HG03457 (cell line): ENCODE measurements around the gene MTERF1.
"Not testable (repeated sequence)": the region's sequence is repeated elsewhere in the genome, so short reads cannot be mapped to it uniquely, and the experiment has no call there.

Experiments used
- ATAC-seq: cut with Tn5 transposase; IDR thresholded peaks from one replicate; pipeline ENCODE4 v1.9.1; 2021; ENCODE audit warnings: moderate number of reproducible peaks; ENCODE audit not compliant: unreplicated experiment

Gene MTERF1

GRCh38 chr7:91887336-91888213 is 7.1 kb upstream of the MTERF1 start:
- not testable (repeated sequence) for ATAC-seq

DNA sequence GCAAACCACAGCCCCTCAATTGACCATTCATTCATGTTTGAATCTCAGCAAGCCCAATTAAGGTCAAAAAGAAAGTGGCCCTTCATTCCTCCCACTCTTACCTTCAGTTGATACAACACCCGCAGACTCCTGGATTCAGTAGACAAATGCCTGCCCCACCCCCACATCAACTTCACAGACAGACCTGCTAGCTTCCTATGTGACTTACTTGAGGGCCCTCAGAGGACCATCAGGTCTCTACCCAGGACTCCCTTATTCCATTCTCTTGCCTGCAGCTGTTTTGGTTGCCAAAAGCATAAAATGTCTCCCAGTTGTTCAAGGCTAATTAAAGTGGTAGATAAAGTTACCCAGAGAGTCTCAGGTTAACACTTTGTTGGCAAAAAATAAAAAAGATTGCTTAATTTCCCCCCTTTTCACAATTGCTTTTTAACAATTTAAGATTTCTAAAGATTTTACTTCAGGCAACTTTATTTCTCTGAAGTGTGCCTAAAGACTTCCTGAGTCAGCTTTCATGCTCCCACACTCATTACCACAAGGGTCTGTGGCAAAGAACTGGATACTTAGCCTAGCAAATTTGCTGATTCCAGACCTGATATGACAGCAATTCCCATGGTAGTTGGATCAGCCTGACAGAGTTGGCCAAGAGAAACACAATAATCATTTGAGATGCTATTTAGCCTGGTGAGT is 3.3 kb upstream of the MTERF1 start:
- no peak for ATAC-seq

DNA sequence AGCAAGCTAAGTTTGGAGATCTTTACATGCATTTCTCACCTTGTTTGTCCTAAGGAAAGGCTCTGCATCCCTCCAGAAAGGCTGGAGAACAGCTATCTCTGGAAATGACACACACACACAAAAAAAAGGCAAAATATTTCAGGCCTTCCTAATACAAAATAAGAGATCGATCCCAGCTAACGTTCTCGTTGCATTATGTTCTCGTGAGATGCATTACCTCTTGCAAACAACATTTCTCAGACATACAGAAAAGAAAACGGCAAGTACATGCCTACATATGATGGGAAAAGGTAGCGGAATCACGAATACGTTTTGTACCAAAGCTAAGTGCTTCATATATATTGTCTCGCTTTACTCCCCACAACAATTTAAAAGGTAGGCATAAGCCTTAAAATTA is 488 bp downstream of the MTERF1 start:
- no peak for ATAC-seq

DNA sequence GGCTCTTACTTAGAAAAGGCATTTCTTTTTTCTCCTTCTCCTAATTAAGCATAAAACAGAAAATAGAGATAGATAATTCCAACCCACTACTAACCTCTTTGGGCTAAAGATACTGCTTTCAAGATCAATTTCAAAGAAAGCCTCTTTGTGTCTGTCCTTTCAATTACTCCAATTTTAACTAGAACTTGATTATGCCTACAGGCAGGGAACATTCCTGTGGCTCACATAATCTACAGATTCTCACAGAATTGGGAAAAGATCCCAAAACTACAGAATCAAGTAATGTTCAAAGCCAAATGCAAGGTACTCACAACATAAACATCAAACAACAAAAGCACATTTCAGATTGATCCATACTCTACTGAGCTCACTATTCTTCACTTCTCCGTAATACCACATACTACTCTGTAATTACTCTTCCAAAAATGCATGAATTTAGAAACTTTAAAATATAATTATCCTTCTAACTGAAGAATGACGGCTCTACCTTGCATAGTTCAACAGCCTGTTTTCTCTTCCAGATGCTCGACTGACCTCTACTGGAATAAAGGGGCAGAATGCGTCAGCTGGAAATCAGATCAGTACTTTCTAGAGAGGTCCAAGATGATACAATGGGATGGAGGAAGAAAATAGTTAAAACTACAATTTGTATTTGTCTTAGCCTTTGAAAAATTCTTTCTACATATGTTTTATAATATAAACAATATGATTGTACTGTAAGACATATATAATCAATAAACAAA is 3.9 kb downstream of the MTERF1 start:
- no peak for ATAC-seq

DNA sequence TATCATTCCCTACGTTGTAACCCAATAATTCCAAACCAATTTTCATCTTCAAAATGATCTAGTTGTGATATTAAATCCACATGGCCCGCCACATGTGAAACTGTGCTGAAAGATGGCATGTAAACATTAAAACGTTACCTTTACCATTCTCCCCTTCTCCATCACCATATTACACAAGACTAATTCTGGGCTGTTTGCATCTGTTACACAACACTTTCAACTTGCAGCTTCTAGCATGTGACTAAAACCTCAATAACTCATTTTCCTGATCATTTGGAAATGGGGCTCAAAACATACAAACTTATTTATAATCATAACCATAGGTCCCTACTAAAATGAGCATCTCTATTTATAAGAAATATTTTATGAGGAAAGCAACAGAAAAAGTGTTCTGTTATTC is 4.7 kb downstream of the MTERF1 start:
- ATAC-seq = no peak

GRCh38 chr7:91872928-91873327 is 7.6 kb downstream of the MTERF1 start:
- no peak for ATAC-seq

GRCh38 chr7:91872069-91872468 is 8.4 kb downstream of the MTERF1 start:
- ATAC-seq = no peak

DNA sequence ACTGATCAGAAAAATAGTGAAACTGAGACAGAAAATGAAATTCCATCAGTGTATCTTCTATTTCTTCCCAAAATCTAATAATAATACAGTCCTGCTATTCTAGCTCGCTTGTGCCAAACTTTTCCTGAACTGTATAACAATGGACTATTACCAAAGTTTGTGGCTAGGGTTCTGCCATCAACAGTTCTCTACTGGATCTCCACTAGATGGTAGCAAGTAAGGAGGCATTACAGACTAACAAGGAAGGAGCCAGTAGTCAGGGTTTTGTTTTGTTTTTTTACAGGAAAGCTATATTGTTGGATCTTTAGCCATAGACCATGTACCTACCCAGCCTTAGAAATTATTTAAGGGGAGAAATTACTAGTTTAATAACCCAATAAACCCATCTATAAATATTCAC is 10.8 kb downstream of the MTERF1 start:
- ATAC-seq = no peak

GRCh38 chr7:91866599-91867148 is 13.8 kb downstream of the MTERF1 start:
- no peak for ATAC-seq

DNA sequence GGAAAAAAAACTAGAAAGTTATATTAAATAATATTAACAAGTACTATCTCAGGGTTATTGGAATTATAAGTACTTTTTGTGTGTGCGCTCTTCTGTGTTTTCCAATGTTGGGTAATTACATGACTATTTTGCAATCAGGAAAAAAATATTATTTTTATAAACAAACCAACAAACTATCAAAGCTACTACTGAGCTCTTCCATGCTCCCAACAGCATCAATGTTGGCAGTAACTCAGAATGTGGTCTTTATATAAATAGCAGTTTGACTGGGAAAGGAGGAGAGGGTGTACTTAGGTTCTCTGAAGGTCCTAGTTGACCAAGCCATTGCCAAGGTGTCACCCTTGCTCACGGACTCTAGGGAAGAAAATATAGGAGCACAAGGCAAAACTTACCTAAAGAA is 15.0 kb downstream of the MTERF1 start:
- ATAC-seq = no peak

- not testable (repeated sequence) for ATAC-seq
Measured at GRCh38 chr7:91864604-91865003, 15.9 kb downstream of the MTERF1 start.

DNA sequence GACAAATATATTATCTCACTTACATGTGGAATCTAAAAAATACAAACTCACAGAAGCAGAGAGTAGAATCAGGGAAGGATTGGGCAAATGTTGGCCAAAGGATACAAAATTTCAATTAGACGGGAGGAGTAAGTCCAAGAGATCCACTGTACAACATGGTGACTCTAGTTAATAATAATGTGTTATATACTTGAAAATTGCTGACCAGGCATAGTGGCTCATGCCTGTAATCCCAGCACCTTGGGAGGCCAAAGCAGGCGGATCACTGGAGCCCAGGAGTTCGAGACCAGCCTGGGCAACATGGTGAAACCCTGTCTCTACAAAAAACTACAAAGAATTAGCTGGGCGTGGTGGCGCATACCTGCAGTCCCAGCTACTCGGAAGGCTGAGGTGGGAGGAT is 16.4 kb downstream of the MTERF1 start:
- no peak for ATAC-seq

DNA sequence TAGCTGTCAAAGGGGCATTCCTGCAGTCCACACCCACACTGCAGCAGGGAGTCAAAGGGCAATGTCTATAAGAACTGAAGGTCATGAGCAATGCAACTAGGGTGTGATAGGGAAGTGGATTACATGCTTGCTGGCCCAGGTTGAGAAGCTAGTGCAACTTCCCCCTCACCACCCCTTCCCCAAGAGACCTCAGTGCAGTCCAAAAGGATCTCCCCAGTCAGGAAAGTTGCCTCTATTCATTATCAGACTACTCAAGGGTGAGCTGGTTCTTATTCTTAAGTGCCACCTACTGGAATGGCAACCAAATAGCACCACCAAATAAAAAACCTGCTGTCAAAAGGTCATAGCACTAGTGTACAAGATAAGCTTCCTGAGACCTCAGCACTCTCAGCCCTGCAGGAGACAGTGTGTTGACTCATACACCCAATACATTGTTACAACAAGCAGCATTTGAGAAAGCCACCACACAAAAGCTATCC is 28.2 kb downstream of the MTERF1 start:
- no peak for ATAC-seq

GRCh38 chr7:91850455-91850854 is 30.0 kb downstream of the MTERF1 start:
- no peak for ATAC-seq

DNA sequence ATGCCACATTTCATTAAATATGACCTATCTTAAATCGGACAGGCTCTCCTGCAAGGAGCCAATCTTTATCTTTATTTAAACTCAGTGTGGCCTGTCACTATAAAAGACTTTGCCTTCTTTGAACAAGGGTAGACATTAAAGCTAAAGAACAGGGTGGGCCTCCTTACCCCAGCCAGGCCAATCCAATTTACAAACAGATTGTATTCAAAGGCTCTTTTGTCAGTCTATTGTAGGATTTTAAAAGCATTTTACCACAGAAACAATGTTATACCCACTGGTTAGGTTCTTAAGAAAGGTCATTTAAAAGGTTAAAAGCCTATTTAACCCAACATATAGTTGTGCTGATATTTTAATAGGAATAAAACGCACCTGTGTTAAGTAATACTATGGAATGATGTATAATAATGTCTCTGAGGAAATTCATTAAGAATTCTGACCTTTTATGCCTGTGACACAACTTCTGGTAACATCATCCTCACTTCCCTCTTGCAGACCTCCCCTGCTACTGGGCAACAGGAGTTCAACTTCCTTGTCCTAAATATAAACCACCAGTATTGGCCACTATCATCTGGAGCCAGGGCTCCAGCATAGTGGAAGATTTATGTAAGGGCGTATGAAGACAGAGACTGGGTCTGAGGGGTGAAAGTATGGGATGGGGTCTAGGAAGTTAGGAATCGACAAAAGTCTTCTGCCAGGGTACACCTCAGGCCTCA is 32.5 kb downstream of the MTERF1 start:
- ATAC-seq = no peak

- no peak for ATAC-seq
Measured at GRCh38 chr7:91847231-91847630, 33.3 kb downstream of the MTERF1 start.

GRCh38 chr7:91846436-91846835 is 34.1 kb downstream of the MTERF1 start:
- no peak for ATAC-seq

DNA sequence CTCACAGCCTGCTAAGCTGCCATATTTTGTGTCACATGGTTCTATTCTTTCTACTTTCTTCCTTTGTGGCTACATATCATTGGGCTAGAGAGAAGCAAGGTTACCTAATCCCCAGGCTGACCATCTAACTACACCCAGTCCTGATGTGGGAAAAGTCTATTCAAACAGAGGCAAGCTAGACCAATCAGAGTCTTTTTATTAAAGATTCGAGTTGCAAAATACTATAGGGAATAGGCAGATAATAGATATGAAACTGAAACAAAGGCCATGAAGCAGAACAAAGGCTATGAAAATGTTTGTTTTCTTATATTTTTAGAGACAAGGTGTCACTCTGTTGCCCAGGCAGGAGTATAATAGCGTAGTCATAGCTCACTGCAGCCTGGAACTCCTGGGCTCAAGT is 36.7 kb downstream of the MTERF1 start:
- peak; percentile 71 for ATAC-seq

DNA sequence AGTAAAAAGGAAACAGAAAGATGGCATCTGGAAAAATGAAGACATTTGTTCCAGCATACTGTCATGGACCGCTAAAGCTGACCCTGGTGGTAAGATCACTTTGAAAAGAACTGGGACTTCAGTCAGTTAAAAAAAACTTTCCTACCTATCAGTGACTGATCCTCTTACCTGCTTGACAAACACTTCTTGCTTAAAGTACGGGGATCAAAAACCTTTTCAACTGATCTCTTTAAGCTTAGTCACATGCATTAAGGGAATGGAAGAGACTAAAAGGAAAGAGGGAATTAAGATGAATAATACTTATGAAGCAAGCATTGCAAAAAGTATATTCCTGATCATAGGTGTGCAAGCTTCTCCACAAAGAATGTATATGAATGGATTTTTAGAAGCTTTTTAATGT is 42.1 kb downstream of the MTERF1 start:
- ATAC-seq = no peak

- no peak for ATAC-seq
Measured at GRCh38 chr7:91837397-91838070, 43.0 kb downstream of the MTERF1 start.
